Eye (tissue), 1 donor: Measurements from ENCODE around the gene GBX1.

Experiments
- DNase-seq: peaks from one replicate; pipeline ENCODE4 v3.0.0-alpha.2; 2015

GBX1 gene

GRCh38 chr7:151110941-151111645 lies 56.4 kb downstream of the GBX1 start:
- DNase-seq: peak; percentile 88

- DNase-seq: no peak
Measured at GRCh38 chr7:151110236-151110940, 57.1 kb downstream of the GBX1 start.

- DNase-seq: no peak
Measured at GRCh38 chr7:151109094-151110048, 58.1 kb downstream of the GBX1 start.

GRCh38 chr7:151107882-151108281 lies 59.6 kb downstream of the GBX1 start:
- no peak for DNase-seq

GRCh38 chr7:151104411-151105235 lies 62.9 kb downstream of the GBX1 start:
- DNase-seq: no peak

- no peak for DNase-seq
Measured at GRCh38 chr7:151103973-151104372, 63.5 kb downstream of the GBX1 start.

- DNase-seq: no peak
Measured at GRCh38 chr7:151102991-151103390, 64.5 kb downstream of the GBX1 start.

GRCh38 chr7:151101621-151102396 lies 65.7 kb downstream of the GBX1 start:
- no peak for DNase-seq

GRCh38 chr7:151100921-151101320 lies 66.6 kb downstream of the GBX1 start:
- no peak for DNase-seq

GRCh38 chr7:151099486-151100211 lies 67.8 kb downstream of the GBX1 start:
- no peak for DNase-seq
